ENCODE data around the gene MCUB. TPM values are rescaled to one million over a fixed set of nuclear protein-coding genes. Genes with fewer than 3 reads are reported as not detected.

Gene MCUB
- total and polyA plus RNA-seq, 7 donors: 4.2 to 18.0 (median 8.2) TPM

- H3K9me3 ChIP-seq: peaks cover 0 to 2% (median 0%) of the 10 kb centered on the region in 4 donors
- intact Hi-C loops (cut with DNase I): loop anchor here (2.0 to 10.0 kb wide), 2 partner anchors 142 kb away; partner anchors contain the start of gene CASP6
- H3K36me3 ChIP-seq: no peaks in the 10 kb centered on the region
- 87 to 97% methylated on average over 6 of the region's 6 CpGs for WGBS, 2 donors
- DNase-seq: no peak
- no peak overlapping the region for H3K4me3 ChIP-seq
- TF ChIP-seq, protein P1, sequence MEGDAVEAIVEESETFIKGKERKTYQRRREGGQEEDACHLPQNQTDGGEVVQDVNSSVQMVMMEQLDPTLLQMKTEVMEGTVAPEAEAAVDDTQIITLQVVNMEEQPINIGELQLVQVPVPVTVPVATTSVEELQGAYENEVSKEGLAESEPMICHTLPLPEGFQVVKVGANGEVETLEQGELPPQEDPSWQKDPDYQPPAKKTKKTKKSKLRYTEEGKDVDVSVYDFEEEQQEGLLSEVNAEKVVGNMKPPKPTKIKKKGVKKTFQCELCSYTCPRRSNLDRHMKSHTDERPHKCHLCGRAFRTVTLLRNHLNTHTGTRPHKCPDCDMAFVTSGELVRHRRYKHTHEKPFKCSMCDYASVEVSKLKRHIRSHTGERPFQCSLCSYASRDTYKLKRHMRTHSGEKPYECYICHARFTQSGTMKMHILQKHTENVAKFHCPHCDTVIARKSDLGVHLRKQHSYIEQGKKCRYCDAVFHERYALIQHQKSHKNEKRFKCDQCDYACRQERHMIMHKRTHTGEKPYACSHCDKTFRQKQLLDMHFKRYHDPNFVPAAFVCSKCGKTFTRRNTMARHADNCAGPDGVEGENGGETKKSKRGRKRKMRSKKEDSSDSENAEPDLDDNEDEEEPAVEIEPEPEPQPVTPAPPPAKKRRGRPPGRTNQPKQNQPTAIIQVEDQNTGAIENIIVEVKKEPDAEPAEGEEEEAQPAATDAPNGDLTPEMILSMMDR (IDR thresholded peaks at IDR 0.05): no peak
- no peak for TF ChIP-seq POLR2AphosphoS5 (IDR thresholded peaks at IDR 0.05)
- no peak for TF ChIP-seq POLR2A (IDR thresholded peaks at IDR 0.05)
- no peak for TF ChIP-seq EP300 (IDR thresholded peaks at IDR 0.05)
- peaks cover 0 to 23% (median 17%) of the 10 kb centered on the region in 4 donors for H3K4me1 ChIP-seq
- no peaks in the 10 kb centered on the region for H3K27me3 ChIP-seq
- H3K27ac ChIP-seq: no peak overlapping the region
Observed at GRCh38 chr4:109562457-109563239, 2.6 kb downstream of the MCUB start.

DNA sequence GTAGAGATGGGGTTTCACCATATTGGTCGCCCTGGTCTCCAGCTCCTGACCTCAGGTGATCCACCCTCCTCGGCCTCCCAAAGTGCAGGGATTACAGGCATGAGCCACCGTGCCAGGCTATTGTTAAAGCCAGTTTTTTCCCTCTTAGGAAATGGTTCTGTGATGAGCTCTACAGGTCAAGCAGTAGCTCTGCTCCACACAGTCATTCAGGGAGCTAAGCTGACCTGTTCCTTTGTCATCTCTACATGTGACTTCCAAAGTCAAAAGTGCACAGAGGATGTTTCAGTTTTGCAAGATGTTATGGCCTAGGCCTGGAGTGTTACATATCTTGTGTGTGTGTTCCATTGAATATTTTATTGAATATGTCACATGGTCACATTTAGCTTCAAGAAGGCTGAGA is 11.4 kb downstream of the MCUB start:
- DNase-seq: no peak
- 95 to 97% methylated on average over 3 of the region's 3 CpGs for WGBS, 2 donors
- TF ChIP-seq POLR2A (IDR thresholded peaks at IDR 0.05) (no peak), EP300 (IDR thresholded peaks at IDR 0.05) (no peak), POLR2AphosphoS5 (IDR thresholded peaks at IDR 0.05) (no peak)
- TF ChIP-seq, protein P1 (IDR thresholded peaks at IDR 0.05): no peak
- H3K4me3 ChIP-seq: no peak overlapping the region
- H3K27ac ChIP-seq: no peak overlapping the region
- peaks cover 0 to 3% (median under 1%) of the 10 kb centered on the region in 4 donors for H3K9me3 ChIP-seq
- intact Hi-C loops (cut with DNase I): no loop called here
- H3K36me3 ChIP-seq: no peaks in the 10 kb centered on the region
- H3K27me3 ChIP-seq: no peaks in the 10 kb centered on the region
- H3K4me1 ChIP-seq: no peaks in the 10 kb centered on the region

DNA sequence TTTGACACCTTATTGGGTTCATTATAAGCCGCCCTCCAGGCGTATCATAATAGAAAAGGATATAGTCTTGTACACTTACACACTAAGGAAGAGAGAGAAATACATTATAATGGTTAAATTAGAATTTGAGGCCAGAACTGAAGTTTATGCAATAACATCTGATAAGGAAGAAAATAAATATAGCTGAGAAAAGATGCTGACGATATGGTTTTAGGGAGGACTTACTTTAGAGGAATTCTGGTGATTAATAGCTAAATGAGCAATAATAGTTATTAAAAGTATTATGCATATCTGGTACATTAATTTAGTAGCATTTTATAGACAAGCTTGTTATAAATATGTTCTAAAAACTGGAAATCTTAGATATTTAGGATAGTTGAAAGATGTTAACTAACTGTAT is 12.1 kb downstream of the MCUB start:
- 98% methylated on average over 3 of the region's 3 CpGs for WGBS, 2 donors
- no peak for DNase-seq
- Histone ChIP-seq H3K36me3 (no peaks in the 10 kb centered on the region), H3K4me3 (no peak overlapping the region), H3K9me3 (peaks cover 0 to 3% (median under 1%) of the 10 kb centered on the region in 4 donors), H3K4me1 (no peaks in the 10 kb centered on the region), H3K27ac (no peak overlapping the region), H3K27me3 (no peaks in the 10 kb centered on the region)
- TF ChIP-seq EP300 (IDR thresholded peaks at IDR 0.05) (no peak), POLR2A (IDR thresholded peaks at IDR 0.05) (no peak), POLR2AphosphoS5 (IDR thresholded peaks at IDR 0.05) (no peak)
- TF ChIP-seq, protein P1 (IDR thresholded peaks at IDR 0.05): no peak
- intact Hi-C loops (cut with DNase I): no loop called here

DNA sequence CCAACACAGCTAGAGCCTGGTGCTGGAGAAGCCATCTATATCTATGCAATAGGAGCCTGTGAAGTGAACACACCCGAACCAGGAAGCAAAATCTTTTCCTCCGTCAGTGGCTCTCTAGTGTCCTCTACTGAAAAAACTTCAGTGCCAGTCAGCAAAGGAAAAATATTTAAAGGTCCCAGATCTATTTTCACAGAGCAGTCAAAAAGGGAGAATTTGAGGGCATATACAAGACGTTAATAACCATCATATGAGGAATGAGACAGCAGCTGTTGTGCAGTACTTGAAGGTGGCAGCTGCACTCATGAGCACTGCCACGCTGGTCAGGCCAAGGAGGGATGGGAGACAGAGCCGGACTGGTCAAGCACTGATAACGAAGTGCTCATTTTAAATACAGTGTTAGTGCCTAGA is 14.4 kb downstream of the MCUB start:
- no peak for DNase-seq
- Histone ChIP-seq H3K36me3 (no peaks in the 10 kb centered on the region), H3K27me3 (no peaks in the 10 kb centered on the region), H3K4me1 (no peaks in the 10 kb centered on the region), H3K4me3 (no peak overlapping the region), H3K9me3 (peaks cover 0 to 3% (median under 1%) of the 10 kb centered on the region in 4 donors), H3K27ac (no peak overlapping the region)
- intact Hi-C loops (cut with DNase I): no loop called here
- TF ChIP-seq, protein P1 (IDR thresholded peaks at IDR 0.05): no peak
- TF ChIP-seq EP300 (IDR thresholded peaks at IDR 0.05) (no peak), POLR2A (IDR thresholded peaks at IDR 0.05) (no peak), POLR2AphosphoS5 (IDR thresholded peaks at IDR 0.05) (no peak)
- 57 to 75% methylated on average over 6 of the region's 6 CpGs for WGBS, 2 donors
